GM21360 (cell line): ENCODE data around the gene TMEM175.
"Not testable (repeated sequence)": the region's sequence is repeated elsewhere in the genome, so short reads cannot be mapped to it uniquely, and the experiment has no call there.

Experiments
- ATAC-seq: cut with Tn5 transposase; IDR thresholded peaks from one replicate; pipeline ENCODE4 v1.9.1; 2021; ENCODE audit warnings: mild to moderate bottlenecking, moderate library complexity; ENCODE audit not compliant: unreplicated experiment

TMEM175 gene

DNA sequence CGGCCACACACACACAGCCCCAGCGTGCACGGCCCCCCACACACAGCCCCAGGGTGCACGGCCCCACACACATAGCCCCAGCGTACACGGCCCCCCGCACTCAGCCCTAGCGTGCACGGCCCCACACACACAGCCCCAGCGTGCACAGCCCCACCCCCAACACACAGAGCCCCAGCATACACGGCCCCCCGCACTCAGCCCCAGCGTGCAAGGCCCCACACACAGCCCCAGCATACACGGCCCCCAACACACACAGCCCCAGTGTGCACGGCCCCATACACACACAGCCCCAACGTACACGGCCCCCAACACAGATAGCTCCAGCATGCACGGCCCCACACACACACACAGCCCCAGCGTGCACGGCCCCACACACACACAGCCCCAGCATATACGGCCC is 17.7 kb upstream of the TMEM175 start:
- ATAC-seq = no peak

DNA sequence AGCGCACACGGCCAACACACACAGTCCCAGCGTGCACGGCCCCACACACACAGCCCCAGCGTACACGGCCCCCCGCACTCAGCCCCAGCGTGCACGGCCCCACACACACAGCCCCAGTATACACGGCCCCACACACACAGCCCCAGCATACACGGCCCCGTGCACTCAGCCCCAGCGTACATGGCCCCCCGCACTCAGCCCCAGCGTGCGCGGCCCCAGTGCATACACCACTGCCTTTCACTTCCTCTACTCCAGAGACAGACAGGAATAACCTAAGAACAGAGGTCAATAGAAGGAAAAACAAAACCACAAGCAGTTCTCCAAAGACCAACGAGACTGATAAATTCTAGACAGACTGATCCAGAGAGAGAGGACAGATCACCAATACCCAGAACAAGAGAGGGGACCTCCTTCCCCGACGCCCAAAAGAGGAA is 17.2 kb upstream of the TMEM175 start:
- ATAC-seq = no peak

DNA sequence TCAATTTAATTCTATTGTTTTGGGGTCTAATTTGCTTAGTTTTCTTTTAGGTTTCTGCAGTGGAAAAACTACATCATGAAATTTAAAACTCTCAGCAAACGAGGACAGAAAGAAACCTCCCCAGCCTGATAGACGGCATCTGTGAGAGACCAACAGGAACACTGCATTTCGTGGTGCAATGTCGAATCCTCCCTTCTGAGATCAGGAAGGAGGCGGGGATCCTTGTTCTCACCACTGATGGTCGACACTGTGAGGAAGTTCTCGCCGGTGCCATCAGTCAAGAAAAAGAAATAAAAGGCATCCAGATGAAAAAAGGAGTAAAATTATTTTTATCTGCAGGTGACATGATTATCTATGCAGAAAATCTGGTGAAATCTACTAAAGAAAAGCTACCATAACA is 16.7 kb upstream of the TMEM175 start:
- ATAC-seq = no peak

DNA sequence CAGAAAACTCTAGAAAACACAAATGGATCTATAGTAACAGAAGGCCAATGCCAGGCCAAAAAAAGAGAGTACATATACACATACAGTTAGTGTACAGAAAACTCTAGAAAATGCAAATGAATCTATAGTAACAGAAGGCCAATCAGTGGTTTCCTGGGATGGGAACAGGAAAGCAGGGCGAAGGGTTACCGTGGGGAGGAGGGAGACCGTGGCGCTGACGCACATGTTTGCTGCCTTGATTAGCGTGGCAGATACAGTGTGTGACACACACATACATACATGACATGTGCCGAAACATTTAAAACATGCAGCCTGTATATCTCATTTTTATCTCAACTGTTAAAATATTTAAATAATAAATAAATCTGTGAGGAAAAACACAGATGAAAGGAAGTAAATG is 14.8 kb upstream of the TMEM175 start:
- no peak for ATAC-seq

DNA sequence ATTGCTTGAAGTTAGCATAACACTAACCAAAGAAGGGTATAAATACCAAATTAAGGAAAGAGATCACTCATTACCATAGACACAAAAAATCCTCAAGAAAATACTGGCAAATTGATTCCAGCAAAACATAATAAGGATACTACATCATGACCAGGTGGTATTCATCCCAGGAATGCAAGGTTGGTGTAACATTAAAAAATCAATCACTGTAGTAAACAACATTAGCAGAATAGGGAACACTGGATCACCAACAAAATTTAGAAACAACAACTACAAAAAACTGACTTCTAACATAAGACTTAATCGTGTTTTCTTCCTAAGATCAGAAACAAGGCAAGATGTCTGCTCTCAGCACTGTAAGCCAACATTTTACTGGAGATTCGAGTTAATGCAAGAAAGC is 14.3 kb upstream of the TMEM175 start:
- no peak for ATAC-seq

DNA sequence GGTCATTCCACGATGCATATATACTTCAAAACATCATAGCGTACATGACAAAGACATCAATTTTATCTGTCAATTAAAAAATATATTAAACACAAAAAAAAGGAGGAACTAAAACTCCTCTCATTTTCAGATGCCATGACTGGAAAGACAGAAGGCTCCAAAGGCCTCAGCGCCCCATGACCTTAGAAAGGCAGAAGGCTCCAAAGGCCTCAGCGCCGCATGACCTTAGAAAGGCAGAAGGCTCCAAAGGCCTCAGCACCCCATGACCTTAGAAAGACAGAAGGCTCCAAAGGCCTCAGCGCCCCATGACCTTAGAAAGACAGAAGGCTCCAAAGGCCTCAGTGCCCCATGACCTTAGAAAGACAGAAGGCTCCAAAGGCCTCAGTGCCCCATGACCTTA is 13.7 kb upstream of the TMEM175 start:
- ATAC-seq = not testable (repeated sequence)

DNA sequence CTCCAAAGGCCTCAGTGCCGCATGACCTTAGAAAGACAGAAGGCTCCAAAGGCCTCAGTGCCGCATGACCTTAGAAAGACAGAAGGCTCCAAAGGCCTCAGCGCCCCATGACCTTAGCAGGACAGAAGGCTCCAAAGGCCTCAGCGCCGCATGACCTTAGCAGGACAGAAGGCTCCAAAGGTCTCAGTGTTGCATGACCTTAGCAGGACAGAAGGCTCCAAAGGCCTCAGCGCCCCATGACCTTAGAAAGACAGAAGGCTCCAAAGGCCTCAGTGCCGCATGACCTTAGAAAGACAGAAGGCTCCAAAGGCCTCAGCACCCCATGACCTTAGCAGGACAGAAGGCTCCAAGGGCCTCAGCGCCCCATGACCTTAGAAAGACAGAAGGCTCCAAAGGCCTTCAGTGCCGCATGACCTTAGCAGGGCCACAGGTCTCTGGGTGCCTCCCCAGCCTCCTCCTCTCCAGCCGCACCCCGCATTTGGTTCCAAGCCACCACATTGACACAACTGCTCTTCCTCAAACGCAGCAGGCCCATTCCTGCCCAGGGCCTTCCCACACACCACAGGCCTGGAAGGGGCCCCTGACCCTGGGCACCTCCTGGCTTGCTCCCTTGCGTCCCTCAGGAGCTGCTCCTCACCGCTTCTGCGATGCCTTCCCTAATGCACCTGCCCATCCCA is 13.1 kb upstream of the TMEM175 start:
- not testable (repeated sequence) for ATAC-seq

DNA sequence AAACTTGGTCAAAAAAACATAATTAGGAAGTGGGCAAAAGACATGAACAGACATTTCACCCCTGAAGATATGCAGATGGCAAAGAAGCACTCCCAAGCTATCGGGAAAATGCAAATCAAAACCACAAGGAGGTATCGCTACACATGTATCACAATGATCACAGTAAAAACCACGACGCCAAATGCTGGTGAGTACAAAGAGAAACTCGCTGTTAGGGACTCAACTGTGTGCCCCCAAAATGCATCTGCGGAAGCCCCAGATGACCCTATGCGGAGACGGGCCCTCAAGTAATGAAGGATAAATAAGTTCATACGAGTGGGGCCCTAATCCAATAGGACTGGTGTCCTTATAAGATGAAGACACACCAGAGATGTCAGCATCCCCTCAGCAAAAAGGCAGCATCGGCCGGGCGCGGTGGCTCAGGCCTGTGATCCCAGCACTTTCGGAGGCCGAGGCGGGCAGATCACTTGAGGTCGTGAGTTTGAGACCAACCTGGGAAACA is 10.4 kb upstream of the TMEM175 start:
- no peak for ATAC-seq

DNA sequence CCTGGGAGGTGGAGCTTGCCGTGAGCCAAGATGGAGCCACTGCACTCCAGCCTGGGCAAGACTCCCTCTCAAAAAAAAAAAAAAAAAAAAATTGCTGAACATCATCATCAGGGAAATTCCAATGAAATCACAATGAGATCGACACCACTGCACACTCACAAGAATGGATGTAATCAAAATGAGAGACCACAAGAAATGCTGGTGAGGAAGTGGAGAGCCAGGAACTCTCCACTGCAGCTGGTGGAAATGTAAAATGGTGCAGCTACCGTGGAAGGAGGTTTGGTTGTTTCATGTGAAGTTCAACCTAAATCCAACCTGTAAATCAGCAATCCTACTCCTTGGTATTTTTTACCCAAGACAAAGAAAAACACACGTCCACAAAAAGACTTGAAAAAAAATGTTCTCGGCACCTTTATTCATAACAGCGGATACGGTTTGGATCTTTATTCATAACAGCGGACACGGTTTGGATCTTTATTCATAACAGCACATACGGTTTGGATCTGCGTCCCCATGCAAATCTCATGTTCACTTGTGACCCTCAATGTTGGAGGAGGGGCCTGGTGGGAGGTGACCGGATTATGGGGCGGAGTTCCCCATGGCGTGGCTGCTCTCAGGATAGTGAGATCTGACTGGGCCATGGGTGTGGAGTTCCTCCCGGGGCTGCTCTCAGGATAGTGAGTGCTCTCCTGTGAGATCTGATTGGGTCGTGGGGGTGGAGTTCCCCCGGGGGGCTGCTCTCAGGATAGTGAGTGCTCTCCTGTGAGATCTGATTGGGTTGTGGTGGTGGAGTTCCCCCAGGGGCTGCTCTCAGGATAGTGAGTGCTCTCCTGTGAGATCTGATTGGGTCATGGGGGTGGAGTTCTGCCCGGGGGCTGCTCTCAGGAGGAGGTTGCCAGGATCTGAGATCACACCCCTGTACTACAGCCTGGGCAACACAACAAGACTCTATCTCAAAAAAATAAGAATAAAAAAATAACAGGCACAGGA is 7.9 kb upstream of the TMEM175 start:
- peak; percentile 53 for ATAC-seq

DNA sequence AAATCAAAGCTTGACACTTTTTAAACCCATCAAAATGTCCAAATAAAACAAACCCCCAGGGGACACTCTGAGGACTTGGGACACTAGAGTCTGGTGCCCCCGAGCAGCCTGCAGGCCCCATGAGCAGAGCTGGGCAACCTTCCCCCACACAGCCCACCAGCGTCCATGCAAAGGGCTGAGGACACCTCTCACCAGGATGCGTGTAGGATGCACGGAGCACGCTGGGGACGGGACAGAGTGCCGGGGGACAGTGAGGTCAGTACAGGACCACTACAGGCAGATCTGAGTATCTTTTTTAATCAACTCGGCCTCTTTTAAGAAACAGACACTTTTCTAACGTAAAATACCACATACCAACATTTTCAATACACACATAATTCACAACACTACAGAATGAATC is 7.1 kb upstream of the TMEM175 start:
- no peak for ATAC-seq

DNA sequence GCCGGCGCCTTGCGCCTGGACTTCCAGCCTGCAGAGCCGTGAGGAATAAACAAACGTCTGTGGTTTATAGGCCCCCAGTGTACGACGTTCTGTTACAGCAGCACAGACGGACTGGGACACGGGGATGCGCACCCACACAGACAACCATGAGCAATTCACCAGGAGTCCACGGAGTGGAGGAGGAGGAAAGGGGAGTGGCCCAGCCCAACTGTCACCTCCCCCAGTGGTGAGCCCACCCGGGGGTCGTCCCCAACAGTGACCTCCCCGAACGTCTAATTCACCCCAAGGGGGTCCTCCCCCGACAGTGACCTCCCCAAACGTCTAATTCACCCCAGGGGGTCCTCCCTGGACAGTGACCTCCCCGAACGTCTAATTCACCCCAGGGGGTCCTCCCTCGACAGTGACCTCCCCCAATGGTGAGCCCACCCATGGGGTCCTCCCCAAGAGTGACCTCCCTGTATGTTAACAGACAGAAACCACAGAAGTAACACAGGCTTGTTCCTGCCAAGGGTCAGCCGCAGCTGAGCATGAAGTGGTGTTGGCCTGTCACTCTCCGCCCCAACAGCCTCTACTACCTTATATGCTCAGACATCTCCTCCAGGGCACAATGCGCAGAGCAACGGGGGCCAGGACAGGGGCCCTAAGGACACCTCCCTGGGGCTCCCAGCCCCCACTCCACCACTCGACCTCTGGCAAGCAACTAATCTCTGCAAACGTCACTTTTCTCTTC is 6.3 kb upstream of the TMEM175 start:
- no peak for ATAC-seq

DNA sequence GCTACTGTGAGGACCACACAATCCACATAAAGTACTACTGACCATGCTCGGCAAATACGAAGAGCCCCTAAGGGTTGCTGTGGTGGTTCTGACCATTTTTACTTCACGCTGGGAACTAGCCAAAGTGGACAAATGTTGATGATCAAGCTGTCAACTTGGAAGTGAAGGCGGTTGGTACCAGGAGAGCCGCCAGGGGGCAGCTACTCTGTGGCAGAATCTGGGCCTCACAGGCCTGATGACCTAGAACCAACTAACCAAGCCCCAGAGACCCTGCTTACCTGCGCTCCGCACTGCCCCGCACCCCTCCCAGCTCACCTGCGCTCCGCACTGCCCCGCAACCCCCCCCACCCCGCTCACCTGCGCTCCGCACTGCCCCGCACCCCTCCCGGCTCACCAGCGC is 5.7 kb upstream of the TMEM175 start:
- no peak for ATAC-seq

DNA sequence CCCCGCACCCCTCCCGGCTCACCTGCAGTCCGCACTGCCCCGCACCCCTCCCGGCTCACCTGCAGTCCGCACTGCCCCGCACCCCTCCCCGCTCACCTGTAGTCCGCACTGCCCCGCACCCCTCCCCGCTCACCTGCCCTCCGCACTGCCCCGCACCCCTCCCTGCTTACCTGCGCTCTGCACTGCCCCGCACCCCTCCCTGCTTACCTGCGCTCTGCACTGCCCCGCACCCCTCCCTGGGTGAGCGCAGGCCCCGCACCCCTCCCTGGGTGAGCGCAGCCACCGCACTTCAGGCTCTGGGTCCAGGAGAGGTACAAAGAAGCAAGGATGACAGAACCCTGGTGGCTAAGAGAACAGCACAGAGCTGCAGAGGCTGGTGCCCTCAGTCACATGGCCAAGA is 4.7 kb upstream of the TMEM175 start:
- not testable (repeated sequence) for ATAC-seq

DNA sequence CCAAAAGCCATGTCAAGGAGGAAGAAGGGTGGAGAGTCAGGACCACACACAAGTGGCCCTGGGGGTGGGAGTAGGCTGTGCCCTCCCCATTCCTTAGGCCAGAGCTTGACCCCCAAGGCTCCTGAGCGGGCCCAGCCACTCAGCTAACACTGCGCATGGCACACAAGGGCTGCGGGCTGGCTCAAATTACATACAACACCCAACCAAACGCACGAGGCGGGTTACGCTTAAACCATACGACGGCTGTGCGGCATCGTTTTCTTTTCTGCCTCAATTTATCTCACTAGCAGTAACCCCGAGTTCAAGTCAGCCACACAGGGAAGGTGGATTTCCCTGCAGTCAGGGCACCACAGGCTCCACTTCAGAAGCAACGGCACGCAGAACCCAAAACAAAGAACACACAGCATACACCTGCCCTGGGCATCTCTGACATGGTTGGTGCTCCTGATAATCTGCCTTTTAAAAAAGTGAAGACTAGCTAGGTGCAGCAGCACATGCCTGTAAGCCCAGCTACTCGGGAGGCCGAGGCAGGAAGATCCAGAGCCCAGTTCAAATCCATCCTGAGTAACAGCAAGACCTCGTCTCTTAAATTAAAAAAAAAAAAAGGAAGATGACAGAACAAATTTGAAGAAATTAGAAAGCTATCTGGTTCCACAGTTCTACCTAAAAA is 3.0 kb upstream of the TMEM175 start:
- no peak for ATAC-seq

DNA sequence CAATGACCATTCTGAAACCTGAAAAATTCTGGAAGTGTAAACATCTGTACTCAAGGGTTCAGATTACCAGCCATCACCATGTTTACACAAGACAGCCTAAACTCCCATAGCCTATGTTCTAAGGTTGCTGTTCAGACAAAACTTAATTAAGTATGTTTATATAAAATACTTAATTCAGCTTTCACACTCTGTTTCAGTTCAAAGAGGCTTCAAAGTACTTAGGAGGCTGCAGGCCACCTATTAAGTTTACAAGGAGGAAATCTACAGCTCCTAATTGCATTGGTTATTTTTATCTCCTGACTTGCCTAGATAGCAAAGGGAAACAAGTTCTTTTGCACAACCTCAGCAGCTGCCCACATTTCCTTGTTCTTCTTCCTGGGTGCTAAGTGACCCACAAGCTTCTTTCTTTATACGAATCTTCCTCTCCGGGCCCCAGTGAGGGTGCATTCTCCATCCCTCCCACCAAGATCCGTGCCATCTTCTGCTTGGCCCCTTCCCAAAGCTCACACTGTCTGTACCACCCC is 2.2 kb upstream of the TMEM175 start:
- no peak for ATAC-seq

DNA sequence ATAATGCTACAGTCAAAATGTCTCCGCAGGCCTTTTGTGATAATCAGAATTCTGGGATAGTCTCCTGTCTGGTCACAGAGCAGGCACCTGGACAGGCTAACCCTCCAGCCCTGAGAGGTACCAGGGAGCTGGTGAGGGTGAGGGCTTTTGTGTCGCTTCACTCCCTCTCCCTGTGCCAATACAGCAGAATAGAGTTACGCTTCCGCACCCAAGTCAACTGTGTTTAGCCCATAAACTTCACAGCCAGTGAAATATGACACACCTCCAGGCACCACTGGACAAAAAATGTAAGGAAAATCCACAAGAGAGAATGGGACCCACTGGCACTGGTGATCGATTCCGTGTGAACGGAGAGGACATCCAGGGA is 1.4 kb upstream of the TMEM175 start:
- no peak for ATAC-seq

DNA sequence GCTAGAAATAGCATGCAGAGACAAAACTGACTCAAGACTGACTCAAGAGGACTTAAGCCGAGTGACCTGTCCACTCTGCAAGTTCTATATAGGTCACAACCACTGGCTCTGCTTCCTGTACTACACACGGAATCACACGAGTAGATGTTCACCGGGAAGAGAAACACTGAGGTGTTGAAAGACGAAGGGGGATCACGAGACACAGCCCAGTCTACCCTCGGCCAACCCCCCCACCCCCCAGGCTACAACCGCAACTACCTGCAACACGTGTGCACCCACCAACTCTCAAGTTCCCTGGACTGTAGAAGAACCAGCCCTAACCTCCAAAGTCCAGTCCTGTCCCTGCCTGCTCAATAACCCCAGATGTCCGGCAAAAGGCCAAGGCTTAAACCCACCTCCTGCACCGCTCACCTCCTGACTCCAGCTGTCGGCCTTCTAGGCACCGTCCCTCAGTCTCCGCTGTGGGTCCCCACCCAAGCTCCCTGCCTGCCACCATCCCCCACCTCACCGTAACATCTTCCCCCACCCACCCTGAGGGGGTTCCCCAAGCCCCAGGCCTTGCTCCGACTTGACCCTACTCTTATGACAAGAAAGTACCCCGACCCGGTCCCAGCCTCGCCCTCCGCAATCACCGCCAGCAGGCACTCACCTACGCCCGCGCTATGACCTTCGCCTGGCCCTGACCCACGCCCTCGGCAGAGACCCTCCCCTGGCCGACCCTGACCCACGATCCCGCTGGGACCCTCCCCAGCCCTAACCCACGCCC is 883 bp upstream of the TMEM175 start:
- ATAC-seq = peak; percentile 1

DNA sequence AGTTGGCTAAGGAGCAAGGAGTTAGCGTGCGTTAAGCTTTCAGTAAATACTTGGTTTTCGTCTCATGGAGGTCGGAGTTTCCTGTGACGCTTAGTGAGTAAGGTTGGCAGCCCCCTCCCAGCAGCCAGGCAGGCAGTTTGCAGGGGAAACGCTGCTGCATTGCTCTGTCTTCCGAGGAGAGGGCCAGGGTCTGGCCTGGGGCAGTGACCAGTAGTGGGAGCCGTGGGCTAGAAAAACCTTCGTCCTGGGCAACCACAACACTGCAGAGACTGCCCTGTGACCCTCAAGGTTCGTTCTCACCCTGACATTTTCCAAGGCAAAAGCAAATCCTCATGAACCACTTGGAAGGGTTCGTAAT is 432 bp downstream of the TMEM175 start:
- peak; percentile 2 for ATAC-seq

DNA sequence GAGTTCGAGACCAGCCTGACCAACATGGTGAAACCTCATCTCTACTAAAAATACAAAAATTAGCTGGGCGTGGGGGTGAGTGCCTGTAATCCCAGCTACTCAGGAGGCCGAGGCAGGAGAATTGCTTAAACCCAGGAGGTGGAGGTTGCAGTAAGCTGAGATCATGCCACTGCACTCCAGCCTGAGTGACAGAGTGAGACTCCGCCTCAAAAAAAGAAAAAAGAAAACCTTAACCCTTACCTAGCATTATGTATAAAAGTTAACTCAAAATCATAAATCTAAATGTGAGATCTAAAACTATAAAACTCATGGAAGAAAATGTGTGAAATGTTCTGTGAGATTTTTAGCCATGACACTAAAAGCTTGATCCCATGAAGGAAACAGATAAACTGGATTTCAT is 7.2 kb downstream of the TMEM175 start:
- ATAC-seq = not testable (repeated sequence)
